Measurements from ENCODE around the gene GPAT3. TPM values are rescaled to one million over a fixed set of nuclear protein-coding genes. Genes with fewer than 3 reads are reported as not detected.
A peak's percentile ranks its signal among the peaks of the same experiment; 100 is the strongest.

GPAT3 gene
- total and polyA plus RNA-seq, 9 donors, result 9.0 to 23.2 (median 14.9) TPM

GRCh38 chr4:83563998-83564397 lies 28.1 kb downstream of the GPAT3 start:
- H3K4me3 ChIP-seq, result no peak overlapping the region
- 77 to 100% (median 91%) methylated on average over 1 of the region's 1 CpG for WGBS, 3 donors
- H3K27me3 ChIP-seq, result no peaks in the 10 kb centered on the region

GRCh38 chr4:83568062-83568461 lies 32.2 kb downstream of the GPAT3 start:
- Histone ChIP-seq H3K36me3 (no peaks in the 10 kb centered on the region), H3K27me3 (no peaks in the 10 kb centered on the region), H3K9me3 (no peaks in the 10 kb centered on the region), H3K27ac (no peak overlapping the region), H3K4me3 (no peak overlapping the region), H3K4me1 (ENCODE audit: insufficient read depth) (no peaks in the 10 kb centered on the region)
- TF ChIP-seq POLR2A (IDR thresholded peaks at IDR 0.05), result no peak
- DNase-seq, result no peak
- 94 to 99% (median 97%) methylated on average over 3 of the region's 3 CpGs for WGBS, 3 donors
- intact Hi-C loops (cut with DNase I), result loop anchor here in 1 of 4 donors (5.0 kb wide), 1 partner anchor 844 kb away; no protein-coding TSS in a partner anchor

More at GRCh38 chr4:83563998-83564397, 28.1 kb downstream of the GPAT3 start:
- no peaks in the 10 kb centered on the region for H3K36me3 ChIP-seq
- TF ChIP-seq POLR2A (IDR thresholded peaks at IDR 0.05) (no peak), EP300 (IDR thresholded peaks at IDR 0.05) (no peak)
- TF ChIP-seq, protein P1, sequence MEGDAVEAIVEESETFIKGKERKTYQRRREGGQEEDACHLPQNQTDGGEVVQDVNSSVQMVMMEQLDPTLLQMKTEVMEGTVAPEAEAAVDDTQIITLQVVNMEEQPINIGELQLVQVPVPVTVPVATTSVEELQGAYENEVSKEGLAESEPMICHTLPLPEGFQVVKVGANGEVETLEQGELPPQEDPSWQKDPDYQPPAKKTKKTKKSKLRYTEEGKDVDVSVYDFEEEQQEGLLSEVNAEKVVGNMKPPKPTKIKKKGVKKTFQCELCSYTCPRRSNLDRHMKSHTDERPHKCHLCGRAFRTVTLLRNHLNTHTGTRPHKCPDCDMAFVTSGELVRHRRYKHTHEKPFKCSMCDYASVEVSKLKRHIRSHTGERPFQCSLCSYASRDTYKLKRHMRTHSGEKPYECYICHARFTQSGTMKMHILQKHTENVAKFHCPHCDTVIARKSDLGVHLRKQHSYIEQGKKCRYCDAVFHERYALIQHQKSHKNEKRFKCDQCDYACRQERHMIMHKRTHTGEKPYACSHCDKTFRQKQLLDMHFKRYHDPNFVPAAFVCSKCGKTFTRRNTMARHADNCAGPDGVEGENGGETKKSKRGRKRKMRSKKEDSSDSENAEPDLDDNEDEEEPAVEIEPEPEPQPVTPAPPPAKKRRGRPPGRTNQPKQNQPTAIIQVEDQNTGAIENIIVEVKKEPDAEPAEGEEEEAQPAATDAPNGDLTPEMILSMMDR (IDR thresholded peaks at IDR 0.05), result no peak
- no peak for DNase-seq
- intact Hi-C loops (cut with DNase I), result no loop called here
- H3K27ac ChIP-seq, result no peak overlapping the region
- H3K9me3 ChIP-seq, result no peaks in the 10 kb centered on the region
- H3K4me1 ChIP-seq (ENCODE audit: insufficient read depth), result no peaks in the 10 kb centered on the region

GRCh38 chr4:83569429-83569828 lies 33.5 kb downstream of the GPAT3 start:
- intact Hi-C loops (cut with DNase I), result loop anchor here in 1 of 4 donors (5.0 kb wide), 1 partner anchor 843 kb away; no protein-coding TSS in a partner anchor

DNA sequence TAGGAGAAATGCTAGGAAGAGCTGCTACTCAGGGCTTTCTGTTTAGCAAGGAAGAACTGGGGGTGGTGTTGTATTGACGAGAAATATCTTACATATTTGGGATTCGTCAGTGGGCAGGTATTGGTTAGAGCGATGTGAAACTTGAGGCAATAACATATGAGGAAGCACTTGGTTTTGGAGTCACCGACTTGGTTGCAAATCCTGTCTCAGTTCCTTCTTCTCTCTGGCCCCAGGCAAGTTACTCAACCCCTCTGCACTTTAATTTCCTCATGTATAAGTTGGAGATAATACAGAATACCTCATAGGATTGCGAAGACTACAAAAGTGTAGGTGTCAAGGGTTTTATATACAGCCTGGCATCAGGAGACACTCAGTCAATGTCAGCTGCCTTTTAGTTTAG lies 34.1 kb downstream of the GPAT3 start:
- Histone ChIP-seq H3K36me3 (no peaks in the 10 kb centered on the region), H3K9me3 (no peaks in the 10 kb centered on the region), H3K27me3 (no peaks in the 10 kb centered on the region), H3K4me3 (no peak overlapping the region), H3K27ac (no peak overlapping the region), H3K4me1 (ENCODE audit: insufficient read depth) (no peaks in the 10 kb centered on the region)
- no peak for DNase-seq
- intact Hi-C loops (cut with DNase I), result loop anchor here in 1 of 4 donors (5.0 kb wide), 1 partner anchor 842 kb away; no protein-coding TSS in a partner anchor
- no peak for TF ChIP-seq EP300 (IDR thresholded peaks at IDR 0.05)
- TF ChIP-seq, protein P1 (IDR thresholded peaks at IDR 0.05), result no peak
- no peak for TF ChIP-seq POLR2A (IDR thresholded peaks at IDR 0.05)
- 86 to 97% (median 95%) methylated on average over 5 of the region's 5 CpGs for WGBS, 3 donors

More at GRCh38 chr4:83569429-83569828, 33.5 kb downstream of the GPAT3 start:
- H3K9me3 ChIP-seq, result no peaks in the 10 kb centered on the region
- H3K27ac ChIP-seq, result no peak overlapping the region
- 35 to 36% (median 36%) methylated on average over 4 of the region's 4 CpGs for WGBS, 3 donors
- TF ChIP-seq EP300 (IDR thresholded peaks at IDR 0.05) (no peak), POLR2A (IDR thresholded peaks at IDR 0.05) (no peak)
- TF ChIP-seq, protein P1 (IDR thresholded peaks at IDR 0.05), result no peak
- H3K4me1 ChIP-seq (ENCODE audit: insufficient read depth), result no peaks in the 10 kb centered on the region
- no peaks in the 10 kb centered on the region for H3K27me3 ChIP-seq
- no peaks in the 10 kb centered on the region for H3K36me3 ChIP-seq
- no peak overlapping the region for H3K4me3 ChIP-seq
- peak in 1 of 5 donors; percentile 19 for DNase-seq

DNA sequence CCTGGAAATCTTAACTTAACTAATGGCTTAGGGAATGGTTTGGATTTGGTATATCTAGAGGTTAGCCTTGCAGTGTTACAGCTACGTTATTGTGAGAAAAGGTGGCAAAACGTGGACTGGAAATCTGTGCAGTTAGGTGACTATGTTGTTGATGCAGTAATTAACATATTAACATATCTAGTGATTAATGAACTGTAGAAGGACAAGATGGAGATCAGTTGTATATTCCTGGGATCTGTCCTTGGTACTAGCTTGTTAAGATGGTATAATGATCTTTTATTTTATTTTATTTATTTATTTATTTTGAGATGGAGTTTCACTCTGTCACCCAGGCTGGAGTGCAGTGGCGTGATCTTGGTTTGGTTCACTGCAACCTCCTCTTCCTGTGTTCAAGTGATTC lies 36.9 kb downstream of the GPAT3 start:
- no peak overlapping the region for H3K27ac ChIP-seq
- H3K9me3 ChIP-seq, result no peaks in the 10 kb centered on the region
- H3K36me3 ChIP-seq, result no peaks in the 10 kb centered on the region
- no peak overlapping the region for H3K4me3 ChIP-seq
- TF ChIP-seq EP300 (IDR thresholded peaks at IDR 0.05) (no peak), POLR2A (IDR thresholded peaks at IDR 0.05) (no peak)
- intact Hi-C loops (cut with DNase I), result no loop called here
- H3K4me1 ChIP-seq (ENCODE audit: insufficient read depth), result no peaks in the 10 kb centered on the region
- no peak for DNase-seq
- 73 to 93% (median 90%) methylated on average over 3 of the region's 3 CpGs for WGBS, 3 donors
- no peaks in the 10 kb centered on the region for H3K27me3 ChIP-seq
